HG03521 (cell line): ENCODE measurements around the gene IST1.
"Not testable (repeated sequence)": the region's sequence is repeated elsewhere in the genome, so short reads cannot be mapped to it uniquely, and the experiment has no call there.

Experiments used
- ATAC-seq: cut with Tn5 transposase; IDR thresholded peaks from one replicate; pipeline ENCODE4 v1.9.1; 2021; ENCODE audit warnings: mild to moderate bottlenecking, moderate library complexity; ENCODE audit not compliant: unreplicated experiment

Gene IST1

DNA sequence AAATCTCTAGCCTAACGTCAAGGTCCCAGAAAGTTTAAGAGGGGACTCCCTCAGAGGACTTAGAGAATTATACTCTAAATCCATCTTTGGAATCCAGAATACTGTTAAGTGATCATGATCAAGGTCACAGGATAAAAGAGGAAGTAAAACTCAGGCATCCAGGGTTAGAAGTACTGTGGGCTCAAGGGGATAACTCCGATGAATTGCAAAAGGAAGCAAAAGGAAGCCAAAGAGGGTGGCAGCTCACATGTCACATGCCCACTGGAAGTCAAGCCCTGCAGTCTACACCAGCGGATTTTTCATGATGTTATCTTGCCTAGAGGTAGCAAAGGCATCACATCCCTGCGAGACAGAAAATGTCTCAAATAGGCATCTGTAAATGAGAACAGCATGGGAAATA, 15.2 kb upstream of the IST1 start:
- ATAC-seq: no peak

DNA sequence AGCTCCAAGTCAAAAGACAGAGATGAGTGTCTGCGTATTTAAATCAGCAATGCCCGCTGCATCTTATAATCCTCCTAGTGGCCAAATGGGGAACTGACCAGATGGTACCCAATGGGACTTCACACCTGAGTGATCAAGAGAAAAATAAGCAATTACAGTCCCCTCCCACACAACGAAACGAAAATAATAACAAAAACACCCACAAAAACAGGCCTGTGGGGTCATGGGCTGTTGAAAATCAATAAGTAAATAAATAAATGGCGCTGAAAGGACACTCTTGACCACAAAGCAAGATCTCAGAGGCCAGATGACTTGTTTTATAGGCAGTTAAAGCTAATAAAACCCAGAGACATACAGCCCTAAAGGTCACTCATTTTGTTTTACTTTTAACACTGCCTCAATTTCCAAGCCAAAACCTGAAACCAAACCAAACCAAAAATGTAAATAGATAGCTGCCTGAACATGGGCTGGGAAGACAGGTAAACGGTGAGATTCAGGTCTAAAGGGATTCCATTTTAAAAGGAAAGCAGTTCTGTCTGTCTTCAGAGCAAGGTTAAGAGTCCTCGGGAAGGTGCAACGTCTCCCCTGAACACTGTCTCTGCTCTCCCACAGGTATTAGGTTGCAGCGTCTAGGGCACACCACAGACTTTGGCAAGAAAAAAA, 12.7 kb upstream of the IST1 start:
- peak; percentile 45 for ATAC-seq

DNA sequence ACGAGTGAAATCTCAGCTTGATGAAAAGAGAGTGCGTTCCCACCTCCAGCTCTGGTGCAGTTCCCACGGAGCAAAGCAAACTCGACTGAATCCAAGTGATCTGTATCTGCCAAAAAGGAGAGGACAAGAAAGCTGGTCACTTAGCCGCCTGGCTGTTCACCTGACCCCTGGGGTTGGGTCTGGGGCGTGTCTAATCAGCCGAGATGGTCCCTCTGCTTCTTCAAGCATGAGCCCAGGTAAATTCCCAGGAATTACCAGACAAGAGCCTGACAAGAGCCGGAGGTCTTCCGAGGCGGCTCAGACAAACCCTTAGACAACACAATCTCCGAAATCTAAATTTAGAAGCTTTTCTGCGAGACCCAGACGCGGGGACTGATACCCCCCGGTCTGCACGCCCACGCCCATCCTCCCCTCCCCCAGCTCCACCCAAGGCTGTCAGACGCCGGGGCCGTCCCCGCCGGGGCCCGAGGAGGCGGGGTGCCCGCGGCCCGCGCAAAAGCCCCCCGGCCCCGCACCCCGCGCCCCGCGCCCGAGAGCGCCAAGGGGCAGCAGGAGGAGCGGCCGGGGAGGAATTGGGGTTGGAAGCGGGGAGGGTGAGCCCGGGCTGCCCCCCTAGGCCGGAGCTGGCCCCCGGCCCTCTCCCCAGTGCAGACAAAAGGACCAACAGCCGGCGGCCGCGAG, 12.0 kb upstream of the IST1 start:
- peak; percentile 43 for ATAC-seq

DNA sequence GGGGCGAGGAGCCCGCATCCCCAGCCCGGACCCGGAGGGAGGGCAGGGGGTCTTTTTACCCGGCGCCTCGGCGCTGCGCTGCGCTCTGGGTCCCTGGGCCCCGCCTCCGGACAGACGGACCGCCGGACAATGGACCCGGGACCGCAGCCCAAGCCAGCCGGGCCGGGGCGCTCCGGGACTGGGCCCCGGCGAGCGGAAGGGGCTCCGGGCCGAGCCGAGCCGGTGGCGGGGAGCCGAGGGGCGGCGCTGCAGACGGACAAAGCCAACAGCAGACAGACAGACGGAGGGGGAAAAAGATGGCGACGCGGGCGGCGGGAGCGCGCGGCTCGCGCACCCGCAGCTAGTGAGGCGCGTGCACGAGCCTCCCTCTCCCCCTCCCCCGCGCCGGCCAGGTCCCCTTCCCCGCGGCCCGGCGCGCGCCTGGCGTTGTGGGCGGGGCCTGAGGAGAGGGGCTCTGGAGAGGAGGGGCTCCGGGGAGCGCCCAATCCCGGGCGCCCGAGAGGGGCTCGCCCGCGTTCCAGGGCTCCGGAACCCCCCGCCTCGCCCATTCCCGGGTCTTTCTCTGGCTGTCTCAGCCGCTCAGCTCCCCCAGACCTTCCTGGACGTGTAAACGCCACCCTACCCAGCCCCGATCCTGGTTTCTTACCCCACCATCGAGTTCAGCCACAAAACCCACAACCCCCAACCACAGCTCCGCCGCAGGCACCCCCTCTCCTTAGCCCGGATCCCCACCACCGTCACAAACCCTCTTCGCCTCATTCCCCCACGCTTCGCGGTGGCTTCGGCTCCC, 11.3 kb upstream of the IST1 start, which contains the start of gene ZNF821:
Gene ZNF821 (minus strand): TSS at position 334 of the 790 bp plus-strand sequence. CDS start 4,236 bp downstream, outside the sequence.
- ATAC-seq: peak; percentile 29

DNA sequence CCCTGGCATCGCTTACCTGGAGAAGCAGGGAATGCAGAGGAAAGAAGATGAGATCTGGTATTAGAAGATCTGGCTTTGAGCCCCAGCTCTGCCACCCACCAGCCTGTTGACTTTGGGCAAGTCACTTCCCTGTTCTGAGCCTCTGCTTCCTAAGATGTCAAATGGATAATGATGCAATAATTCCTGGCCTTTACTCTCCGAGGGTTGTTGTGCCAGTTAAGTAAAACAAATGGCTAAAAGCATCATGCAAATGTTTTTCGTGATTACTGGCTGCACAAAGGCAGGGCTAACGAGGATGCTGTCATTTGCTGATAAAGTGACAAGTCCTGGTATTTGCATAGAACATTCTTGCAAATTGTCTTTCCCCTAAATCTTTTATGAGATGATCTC, 10.1 kb upstream of the IST1 start:
- no peak for ATAC-seq

DNA sequence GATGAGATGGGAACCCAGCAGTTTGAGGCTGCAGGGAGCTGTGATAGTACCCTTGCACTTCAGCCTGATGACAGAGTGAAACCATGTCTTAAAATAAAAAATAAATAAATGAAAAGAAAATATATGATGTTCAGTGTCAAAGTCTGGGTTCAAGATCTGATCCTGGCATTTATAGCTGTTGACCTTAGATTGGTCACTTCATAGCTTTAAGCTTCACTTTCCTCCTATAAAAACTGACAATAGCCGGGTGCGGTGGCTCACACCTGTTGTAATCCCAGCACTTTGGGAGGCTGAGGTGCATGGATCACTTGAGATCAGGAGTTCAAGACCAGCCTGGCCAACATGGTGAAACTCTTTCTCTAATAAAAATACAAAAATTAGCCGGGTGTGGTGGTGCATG, 6.2 kb upstream of the IST1 start:
- no peak for ATAC-seq

DNA sequence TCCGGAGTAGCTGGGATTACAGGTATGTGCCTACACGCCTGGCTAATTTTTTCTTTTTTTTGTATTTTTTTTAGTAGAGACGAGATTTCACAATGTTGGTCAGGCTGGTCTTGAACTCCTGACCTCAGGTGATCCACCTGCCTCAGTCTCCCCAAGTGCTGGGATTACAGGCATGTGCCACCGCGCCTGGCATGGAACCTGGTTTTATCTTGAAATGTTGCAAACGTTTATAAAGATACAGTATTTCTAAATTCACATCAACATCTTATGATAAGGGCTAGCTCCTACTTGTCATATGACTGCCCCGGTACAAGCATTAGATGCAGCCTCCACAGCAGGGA, 1.5 kb upstream of the IST1 start:
- ATAC-seq: no peak

DNA sequence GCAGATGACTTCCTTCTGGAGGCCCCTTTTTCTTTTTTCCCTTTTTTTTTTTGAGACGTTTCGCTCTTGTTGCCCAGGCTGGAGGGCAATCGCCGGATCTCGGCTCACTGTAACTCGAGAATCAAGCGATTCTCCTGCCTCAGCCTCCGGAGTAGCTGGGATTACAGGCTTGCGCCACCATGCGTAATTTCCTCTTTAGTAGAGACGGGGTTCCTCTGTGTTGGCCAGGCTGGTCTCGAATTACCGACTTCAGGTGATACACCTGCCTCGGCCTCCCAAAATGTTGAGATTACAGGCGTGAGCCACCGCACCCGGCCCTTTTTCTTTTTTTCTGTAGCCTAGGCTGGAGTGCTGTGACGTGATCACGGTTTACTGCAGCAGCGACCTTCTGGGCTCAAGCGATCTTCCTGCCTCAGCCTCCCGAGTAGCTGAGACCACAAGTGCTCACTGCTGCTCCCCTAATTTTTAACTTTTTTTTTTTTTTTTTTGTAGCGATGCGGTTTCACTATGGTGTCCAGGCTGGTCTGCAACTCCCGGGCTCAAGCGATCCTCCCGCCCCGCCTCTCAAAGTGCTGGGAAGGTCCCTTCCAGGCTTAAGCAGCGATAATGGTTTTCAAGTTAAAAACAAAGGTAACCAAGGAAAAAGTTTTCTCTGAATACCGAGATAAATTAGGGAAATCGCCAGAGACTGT, 956 bp upstream of the IST1 start:
- ATAC-seq: peak; percentile 18

DNA sequence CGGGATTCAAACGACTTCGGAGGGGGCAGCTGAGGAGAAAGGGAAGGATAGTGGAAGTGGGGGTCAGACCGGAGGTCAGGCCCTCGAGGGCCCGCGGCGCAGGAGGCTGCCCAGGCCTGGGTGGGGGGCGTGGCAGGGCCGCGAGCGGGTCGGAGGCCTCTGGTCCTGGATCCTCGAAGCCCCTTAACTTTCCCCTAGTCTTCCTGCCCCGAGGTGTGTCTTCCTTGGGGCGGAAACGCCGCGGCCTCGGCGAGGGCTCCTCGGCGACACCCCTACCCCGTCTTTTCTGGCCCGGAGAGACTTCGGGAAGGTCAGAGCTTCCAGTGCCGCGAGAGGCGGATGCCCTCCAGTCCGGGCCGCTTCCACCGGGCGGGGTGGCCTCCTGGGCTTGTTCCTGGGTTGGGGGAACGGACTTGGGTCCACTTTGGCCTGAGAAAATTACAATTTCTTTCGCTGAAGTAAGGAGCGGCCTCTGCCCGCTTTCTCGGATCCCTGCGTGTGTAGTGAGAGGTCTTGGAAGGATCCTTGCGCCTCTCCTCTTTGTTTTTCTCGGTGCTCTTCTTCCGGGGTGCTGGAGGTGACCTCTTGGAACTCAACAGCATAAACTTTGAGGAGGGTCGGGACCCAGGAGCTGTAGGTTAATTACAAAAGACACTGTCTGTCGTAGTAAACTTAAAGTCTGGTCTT, 491 bp downstream of the IST1 start:
- ATAC-seq: peak; percentile 14

DNA sequence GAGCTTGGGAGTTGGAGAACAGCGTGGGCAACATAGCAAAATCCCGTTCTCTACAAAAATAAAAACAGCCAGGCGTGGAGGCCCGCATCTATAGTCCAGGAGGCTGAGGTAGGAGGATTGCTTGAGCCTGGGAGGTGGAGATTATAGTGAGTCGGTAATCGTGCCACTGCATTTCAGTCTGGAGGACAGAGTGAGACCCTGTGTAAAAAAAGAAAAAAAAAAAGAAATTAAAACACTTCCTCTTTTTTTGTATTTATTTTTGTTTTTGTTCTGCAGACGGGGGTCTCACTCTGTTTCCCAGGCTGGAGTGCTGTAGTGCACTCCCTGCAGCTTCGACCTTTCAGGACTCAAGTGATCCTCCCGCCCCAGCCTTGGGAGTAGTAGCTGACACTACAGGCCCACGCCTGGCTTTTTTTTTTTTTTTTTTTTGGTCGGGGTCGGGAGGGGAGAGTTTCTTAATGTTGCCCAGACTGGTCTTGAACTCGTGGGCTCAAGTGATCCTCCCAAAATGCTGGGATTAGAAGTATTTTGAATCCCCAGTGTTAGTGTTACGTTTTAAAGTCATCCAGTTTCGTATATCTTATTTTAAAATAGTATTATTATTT, 1.5 kb downstream of the IST1 start:
- no peak for ATAC-seq

DNA sequence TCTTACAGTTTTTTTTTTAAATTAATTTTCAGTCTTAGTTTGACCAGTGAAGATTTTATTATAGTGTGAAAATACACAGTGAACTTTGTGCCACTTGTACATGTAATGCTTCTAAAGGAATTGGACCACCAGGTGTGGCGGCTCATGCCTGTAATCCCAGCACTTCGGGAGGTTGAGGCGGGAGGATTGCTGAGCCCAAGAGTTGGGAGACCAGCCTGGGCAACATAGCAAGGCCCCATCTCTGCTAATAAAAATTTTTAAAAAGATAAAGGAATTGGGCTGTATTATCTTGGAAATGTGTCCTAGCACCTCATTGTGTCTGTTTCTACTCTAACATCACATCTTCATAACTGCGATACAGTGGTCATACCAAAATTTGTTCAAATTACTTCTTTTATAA, 3.8 kb downstream of the IST1 start:
- no peak for ATAC-seq

DNA sequence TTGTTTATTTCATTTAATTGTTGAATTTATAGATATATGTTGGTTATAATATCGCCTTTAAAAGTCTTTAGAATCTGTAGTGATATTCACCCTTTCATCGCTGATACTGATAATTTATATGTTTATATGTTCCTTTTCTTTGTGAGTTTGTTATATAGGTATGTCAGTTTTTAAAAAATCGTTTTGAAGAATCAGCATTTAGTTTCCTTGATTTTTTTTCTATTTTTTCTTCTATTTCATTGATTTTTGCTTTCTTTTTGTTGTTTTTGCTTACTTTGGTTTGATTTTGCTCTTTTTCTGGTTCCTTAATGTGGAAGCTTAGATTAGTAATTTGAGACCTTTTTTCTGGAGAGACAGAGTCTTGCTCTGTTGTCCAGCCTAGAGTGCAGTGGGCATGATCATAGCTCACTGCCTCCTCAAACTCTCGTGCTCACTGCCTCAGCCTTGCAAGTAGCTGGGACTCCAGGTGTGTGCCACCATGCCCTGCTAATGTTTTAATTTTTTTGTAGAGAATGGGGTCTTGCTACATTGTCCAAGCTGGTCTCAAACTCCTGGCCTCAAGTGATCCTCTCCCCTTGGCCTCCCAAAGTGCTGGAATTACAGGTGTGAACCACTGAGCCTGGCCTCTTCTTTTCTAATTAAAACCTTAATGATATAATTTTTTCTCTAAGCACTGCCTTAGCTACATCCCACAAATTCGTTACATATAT, 7.5 kb downstream of the IST1 start:
- ATAC-seq: no peak

DNA sequence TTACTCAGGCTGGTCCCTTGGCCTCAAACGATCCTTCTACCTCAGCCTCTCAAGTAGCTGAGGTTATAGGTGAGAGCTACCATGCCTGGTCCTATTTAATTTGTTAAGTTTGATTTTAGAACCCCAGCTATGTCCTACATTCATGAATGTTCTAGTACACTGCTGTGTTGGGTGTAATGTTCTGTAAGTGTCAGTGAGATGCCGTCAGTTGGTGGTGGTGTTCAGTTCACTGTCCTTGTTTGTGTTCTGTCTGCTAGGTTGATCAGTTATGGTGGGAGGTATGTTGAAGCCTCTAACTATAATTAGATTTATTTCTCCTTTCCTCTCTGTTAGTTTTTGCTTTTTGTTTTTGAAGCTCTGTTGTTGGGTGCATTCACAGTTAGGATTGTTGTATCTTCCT, 8.3 kb downstream of the IST1 start:
- no peak for ATAC-seq

DNA sequence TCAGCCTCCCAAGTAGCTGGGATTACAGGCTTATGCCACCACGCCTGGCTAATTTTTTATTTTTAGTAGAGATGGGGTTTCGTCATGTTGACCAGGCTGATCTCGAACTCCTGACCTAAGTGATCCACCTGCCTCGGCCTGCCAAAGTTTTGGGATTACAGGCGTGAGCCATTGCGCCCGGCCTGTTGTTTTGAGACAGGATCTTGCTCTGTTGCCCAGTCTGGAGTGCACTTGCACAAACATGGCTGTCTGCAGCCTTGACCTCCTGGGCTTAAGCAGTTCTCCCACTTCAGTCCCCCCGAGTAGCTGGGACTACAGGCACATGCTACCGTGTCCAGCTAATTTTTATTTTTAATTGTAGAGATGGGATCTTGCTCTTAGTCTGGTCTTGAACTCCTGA, 8.9 kb downstream of the IST1 start:
- ATAC-seq: no peak

DNA sequence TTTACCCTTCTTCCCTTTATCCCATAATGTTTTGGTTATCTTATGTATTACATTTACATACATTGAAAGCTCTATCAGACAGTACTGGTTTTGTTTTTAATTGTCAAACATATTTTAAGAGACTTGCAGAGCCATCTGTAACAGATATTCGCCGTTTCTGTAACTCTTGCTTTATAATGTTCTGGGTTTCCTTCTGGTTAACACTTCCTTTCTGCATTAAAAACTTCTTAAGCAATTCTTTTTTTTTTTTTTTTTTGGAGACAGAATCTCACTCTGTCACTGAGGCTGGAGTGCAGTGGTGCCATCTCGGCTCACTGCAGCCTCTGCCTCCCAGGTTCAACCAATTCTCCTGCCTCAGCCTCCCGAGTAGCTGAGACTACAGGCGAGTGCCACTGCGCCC, 10.4 kb downstream of the IST1 start:
- ATAC-seq: not testable (repeated sequence)

DNA sequence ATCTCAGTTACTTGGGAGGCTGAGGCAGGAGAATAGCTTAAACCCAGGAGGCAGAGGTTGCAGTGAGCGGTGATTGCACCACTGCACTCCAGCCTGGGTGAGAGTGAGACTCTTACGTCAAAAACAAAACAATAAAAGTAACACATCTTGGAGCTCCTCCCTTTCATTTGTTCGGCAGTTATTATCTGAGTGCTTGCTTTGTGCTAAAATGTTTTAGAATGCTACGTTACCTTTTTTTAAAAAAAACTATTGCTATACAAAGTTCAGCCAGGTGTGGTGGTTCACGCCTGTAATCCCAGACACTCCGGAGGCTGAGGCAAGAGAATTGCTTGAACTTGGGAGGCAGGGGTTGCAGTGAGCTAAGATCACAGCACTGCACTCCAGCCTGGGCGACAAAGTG, 15.8 kb downstream of the IST1 start:
- ATAC-seq: no peak

DNA sequence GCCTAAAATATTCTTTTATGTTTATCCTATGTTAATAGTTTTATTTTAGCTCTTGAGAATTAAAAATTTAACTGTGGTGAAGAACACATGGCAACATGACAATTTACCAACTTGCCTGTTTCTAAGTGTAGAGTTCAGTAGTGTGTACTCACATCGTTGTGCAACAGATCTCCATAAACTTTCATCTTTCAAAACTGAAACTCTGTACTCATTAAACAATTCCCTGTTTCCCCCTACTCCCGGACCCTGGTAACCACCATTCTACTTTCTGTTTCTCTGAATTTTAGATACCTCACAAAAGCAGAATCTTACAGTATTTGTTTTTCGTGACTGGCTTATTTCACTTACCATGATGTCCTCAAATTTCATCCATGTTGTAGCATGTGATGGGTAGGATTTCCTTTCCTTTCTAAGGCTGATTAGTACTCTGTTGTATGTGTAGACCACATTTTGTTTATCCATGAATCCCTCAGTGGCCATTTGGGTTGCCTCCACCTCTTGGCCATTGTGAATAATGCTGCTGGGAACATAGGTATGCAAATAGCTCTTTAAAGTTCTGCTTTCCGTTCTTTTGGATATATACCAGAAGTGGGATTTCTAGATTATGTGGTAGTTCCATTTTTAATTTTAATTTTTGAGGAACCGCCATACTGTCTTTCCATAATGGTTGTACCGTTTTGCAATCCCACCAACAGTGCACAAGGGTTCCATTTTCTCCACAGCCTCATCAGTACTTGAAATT, 17.4 kb downstream of the IST1 start:
- ATAC-seq: no peak

DNA sequence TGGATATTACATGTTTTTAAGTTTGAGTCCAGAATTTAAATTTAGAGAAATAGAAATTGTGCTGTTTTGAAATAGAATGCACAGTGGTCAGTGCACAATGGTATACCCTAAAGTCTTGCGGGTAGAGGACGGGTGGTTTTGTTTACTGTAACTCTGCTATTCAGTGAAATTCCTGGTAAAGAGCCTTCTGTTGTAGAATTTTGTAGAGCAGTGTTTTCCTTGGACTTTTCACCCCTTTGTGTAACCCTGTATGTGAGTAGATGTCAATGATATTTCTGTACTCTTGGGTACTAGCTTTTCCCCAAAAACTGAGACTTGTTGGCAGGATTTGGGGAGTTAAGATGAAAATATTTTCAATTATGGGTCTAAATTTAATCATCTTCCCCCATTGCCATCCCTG, 19.5 kb downstream of the IST1 start:
- no peak for ATAC-seq

DNA sequence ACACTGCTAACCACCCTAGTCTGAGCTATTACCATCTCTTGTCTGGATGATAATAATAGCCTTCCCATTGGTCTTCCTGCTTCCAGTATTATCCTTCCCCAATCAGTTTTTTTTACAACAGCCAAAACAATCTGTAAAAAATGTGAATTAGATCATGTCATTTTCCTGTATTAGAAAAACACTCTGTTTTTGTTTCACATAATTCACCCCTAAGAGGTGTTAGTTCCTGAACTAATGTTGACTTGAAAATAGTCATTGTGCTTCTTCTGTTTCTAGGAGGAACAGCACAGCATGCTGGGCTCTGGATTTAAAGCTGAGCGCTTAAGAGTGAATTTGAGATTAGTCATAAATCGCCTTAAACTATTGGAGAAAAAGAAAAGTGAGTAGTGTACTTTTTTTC, 20.0 kb downstream of the IST1 start:
- no peak for ATAC-seq
